GF-D8 (cell line): ENCODE measurements around the gene ROMO1.
A peak's percentile ranks its signal among the peaks of the same experiment; 100 is the strongest.
"Not testable (repeated sequence)": the region's sequence is repeated elsewhere in the genome, so short reads cannot be mapped to it uniquely, and the experiment has no call there.

Experiments used
- DNase-seq: peaks from one replicate; lab custom pipeline; 2025; lab: John Stamatoyannopoulos, UW

The ROMO1 gene

DNA sequence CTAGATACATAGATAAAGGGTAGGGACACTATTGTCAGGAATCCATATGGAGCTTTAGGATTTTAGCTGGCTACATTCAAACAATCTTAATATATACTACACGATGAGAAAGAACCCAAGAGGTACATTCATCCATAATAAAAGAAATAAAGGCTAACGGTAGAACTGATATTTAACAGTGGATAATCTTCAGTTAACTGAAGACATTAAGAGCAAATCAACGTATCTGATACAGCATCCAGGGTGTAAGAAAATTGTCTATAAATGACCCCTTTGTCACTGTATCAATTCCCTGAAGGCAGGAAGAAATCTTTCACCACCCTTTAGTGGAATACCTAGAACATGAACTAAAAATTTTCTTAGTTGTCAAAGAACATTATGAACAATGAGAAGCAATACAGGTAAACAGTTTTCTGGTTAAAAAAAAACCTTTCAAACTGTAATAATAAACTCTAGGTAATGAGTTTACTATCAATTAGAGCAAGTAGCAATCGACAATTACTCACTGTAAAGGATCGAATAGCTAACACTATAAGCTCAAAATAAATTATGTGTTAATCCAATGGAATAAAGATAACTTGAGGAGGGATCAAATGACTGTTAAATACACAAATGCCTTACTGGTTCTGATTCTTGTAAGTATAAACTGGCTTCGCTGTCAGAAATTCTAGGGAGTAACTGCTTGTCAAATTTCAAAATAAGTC is 11.8 kb downstream of the ROMO1 start:
- DNase-seq, result no peak

DNA sequence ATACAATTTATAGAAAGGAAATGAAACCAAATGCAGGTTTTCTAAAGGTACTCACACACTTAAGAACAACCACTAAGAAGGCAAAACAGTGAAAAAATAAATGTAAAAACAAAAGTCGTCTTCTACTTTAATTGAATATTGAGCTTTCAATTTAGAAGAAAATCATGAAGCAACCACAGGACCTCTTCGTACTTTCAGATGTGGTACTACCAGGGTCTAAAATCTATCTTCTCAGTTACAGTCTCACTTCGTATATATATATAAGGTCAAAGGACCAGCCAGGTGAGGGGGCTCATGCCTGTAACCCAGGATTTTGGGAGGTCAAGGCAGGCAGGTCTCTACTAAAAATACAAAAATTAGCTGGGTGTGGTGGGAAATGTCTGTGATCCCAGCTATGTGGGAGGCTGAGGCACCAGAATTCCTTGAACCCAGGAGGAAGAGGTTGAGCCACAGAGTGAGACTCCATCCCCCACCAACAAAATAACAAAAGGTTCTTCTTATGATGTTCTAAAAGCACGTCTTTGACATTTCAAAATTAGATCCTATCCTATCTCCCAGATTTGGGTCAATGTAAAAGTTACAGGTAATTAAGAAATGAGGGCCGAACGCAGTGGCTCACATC is 12.5 kb downstream of the ROMO1 start:
- DNase-seq, result no peak

- not testable (repeated sequence) for DNase-seq
Observed at GRCh38 chr20:35713120-35713519, 13.9 kb downstream of the ROMO1 start.

DNA sequence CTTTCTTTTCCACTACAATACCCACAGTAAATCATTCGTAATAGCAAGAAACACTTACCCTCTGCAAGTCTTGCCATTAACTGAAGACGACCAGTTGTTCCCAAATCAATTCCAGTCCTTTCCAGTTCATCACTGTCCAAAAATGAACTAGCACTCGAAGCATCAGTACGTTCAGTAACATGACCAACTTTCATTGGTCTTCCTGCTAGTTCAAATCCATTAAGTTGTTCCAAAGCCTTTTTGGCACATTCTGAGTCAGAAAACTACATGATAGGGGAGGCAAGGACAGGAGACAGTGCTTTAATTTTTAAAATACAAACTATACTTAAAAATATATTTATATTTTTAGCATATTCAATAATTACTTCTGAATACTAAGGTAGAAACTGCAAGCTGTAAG is 14.9 kb downstream of the ROMO1 start:
- no peak for DNase-seq

DNA sequence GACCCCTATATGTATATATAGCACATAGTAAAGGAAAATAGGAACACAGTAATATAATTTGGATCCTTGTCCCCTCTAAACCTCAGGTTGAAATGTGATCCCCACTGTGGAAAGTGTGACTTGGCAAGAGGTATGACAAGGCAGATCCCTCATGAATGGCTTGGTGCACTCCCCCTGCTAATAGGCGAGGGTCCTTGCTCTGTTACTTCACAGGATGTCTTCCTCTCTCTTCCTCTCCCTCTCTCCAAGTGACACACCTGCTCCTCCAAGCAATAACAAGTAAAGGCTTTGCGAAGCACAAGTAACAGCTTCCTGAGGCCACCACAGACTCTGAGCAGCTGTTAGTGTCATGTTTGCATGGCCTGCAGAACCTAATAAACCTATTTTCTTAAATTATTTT is 16.4 kb downstream of the ROMO1 start:
- peak; percentile 2 for DNase-seq

DNA sequence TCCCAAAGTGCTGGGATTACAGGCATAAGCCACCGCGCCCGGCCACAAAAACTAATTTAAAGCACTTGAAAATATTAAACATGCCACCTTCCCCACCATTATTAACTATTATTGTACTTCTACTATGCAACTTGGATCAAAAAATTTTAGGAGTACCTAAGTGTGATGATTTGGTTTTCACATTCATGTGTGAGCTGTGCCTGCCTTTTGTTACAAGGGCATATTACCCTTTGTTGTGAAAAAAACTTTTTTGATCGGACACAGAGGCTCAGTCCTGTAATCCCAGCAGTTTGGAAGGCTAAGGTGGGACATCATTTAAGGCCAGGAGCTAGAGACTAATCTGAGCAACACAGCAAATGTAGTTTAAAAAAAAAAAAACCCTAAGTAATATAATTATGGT is 17.1 kb downstream of the ROMO1 start:
- no peak for DNase-seq

- DNase-seq, result not testable (repeated sequence)
Observed at GRCh38 chr20:35718321-35718720, 19.1 kb downstream of the ROMO1 start.

DNA sequence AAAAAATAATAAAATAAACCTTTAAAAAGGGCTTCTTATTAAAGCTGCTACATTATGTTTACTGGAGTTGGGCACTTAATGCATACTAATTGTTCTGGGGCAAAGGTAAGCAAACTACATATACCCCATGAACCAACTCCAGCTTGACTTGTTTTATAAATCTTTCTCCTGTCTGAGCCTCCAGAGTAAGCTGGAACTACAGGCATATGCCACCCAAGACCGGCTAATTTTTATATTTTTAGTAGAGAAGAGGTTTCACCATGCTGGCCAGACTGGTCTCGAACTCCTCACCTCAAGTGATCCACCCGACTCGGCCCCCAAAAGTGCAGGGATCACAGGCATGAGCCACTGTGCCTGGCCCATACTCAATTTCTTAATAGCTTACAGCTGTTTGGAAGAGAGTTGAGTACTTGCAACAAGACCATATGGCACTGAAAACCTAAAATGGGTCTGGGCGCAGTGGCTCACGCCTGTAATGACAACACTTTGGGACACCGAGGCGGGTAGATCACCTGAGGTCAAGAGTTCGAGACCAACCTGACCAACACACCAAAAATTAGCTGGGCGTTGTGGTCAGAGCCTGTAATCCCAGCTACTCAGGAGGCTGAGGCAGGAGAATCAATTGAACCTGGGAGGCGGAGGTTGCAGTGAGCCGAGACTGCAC is 19.9 kb downstream of the ROMO1 start:
- no peak for DNase-seq

DNA sequence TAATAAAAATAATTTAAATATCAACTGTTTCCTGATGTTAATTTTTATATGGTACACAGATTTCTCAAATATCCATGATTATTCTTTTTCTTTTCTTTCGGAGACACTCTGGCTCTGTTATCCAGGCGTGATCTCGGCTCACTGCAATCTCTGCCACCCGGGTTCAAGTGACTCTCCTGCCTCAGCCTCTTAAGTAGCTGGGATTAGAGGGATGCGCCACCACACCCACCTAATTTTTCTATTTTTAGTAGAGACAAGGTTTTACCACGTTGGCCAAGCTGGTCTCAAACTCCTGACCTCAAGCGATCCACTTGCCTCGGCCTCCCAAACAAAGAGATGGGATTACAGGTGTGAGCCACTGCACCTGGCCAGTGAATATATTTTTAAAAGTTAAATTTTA is 20.5 kb downstream of the ROMO1 start:
- DNase-seq, result no peak

DNA sequence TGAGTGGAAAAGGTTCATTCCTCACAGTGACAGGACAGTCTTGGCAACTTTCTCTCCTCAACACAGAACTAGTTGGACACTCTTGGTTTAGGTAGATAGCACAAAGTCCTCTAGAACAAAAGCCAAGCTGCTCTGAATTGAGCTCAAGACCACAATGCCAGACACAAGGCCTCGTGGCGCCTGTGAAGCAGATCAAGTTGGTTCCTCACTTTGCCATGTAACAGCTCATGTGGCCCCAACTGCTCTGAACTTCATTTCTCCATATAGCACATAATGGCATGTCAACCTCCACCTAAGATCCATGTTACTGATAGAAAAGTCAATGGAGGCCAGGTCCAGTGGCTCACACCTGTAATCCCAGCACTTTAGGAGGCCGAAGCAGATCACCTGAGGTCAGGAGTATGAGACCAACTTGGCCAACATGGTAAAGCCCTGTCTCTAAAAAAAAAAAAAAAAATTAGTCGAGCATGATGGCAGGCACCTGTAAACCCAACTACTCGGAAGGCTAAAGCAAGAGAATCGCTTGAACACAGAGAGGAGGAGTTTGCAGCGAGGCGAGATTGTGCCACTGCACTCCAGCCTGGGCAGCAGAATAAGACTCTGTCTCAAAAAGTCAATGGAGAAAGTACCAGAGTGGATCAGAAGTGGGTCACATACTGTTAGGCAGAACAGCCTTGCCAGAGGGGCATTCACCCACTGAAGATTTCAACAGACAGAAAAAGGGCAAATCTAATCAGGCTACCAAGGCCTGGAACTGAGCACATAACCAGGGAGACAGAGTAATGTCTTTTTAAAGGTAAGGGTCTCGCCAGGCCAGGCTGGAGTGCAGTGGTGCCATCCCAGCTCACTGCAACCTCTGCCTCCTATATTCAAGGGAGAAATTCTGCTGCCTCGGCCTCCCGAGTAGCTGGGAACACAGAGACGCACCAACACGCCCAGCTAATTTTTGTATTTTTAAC is 21.2 kb downstream of the ROMO1 start:
- DNase-seq, result no peak

- no peak for DNase-seq
Observed at GRCh38 chr20:35721219-35721618, 22.0 kb downstream of the ROMO1 start.

DNA sequence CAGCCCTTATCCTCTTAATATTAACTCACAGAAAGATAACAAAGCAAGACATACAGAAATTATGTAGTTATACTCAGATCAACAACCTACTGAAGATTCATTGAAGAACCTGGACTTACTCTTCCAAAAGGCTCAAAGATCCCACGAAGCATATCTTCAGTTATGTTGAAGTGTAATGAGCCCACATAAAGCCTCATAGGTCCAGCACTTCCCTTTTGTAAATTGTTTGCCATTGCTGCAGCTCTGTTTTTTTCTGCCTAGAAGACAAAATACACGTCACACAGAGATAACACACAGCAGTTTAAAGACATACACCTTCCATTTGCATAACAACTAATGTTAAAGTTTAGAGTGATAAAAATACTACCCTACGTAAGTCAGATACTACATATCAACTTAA is 22.4 kb downstream of the ROMO1 start:
- DNase-seq, result no peak

GRCh38 chr20:35723275-35723639 is 24.1 kb downstream of the ROMO1 start:
- DNase-seq, result not testable (repeated sequence)

- DNase-seq, result not testable (repeated sequence)
Observed at GRCh38 chr20:35723652-35724320, 24.6 kb downstream of the ROMO1 start.

- no peak for DNase-seq
Observed at GRCh38 chr20:35724321-35725230, 25.4 kb downstream of the ROMO1 start.

DNA sequence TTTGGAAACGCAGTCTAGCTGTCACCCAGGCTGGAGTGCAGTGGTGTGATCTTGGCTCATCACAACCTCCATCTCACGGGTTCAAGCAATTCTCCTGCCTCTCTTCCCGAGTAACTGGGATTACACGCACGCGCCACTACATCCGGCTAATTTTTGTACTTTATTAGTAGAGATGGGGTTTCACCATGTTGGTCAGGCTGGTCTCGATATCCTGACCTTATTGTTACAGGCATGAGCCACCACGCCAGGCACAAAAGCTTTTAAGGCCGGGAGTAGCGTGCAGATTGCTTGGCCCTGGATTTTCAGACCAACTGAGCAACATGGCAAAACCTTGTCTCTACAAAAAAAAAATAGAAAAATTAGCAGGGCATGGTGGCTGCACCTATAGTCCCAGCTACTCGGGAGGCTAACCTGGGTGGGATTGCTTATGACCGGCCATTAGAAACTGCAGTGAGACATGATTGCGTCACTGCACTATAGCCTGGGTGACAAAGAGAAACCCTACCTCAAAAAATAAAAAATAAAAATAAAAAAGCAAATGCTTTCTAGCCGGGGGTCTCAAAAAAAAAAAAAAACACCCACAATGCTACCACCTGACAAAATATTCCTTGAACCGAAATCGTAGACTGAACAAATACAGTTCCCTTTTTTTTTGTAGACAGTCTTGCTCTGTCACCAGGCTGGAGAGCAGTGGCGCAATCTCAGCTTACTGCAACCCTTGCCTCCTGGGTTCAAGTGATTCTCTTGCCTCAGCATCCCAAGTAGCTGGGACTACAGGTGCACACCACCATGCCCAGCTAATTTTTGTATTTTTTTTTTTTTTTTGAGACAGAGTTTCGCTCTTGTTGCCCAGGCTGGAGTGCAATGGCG is 27.9 kb downstream of the ROMO1 start:
- DNase-seq, result no peak

DNA sequence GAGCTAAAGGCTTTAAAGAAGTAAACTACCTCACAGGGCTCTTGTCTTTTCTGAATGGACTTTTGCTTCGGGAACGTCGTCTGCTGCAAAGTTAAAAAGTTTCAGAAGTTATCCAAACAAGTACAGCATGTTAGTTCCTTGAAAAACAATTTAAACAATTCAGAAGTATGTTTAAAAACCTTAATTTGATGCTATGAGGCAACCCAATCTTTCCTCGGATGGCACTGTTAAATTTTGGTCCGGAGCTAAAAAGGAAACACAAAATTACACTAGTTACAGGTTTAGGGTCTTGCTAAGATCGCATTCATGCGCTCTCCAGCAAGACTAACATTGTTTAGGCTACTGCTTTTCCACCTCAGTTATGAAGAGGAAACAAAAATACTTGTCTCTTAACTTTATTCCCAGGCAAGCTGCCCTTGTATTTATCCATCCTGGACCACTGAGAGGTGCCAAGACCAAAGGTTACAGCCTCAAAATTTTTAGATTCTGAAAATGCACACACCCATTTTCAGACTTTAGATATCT is 30.1 kb downstream of the ROMO1 start:
- DNase-seq, result no peak

- DNase-seq, result no peak
Observed at GRCh38 chr20:35729836-35730582, 30.8 kb downstream of the ROMO1 start.
